SK-N-SH (cell line): ENCODE data around the gene PSME2. TPM values are rescaled to one million over a fixed set of nuclear protein-coding genes. Genes with fewer than 3 reads are reported as not detected.

ENCODE experiments used
- CTCF ChIA-PET: fragments of 300-600, 350-600 bp; formaldehyde crosslinking; extraction: SDS; loops from one replicate; lab custom pipeline; 2021; lab: Yijun Ruan, JAX
- POLR2A ChIA-PET: fragments of 350-600 bp; sonication (Branson Sonifier 250); formaldehyde crosslinking; extraction: SDS; loops from one replicate; lab custom pipeline; 2020; ENCODE audit warnings: antibody characterized with exemption, inconsistent platforms; lab: Yijun Ruan, JAX
- DNase-seq: peaks from one replicate; pipeline ENCODE4 v3.0.0; 2012
- H2AFZ ChIP-seq: fragments of 200-600 bp; sonication (generic); 2 replicates; pipeline ENCODE4 v1.8.1; 2016; ENCODE audit warnings: antibody characterized with exemption, mild to moderate bottlenecking, low read depth
- H3F3A ChIP-seq: fragments of 200-600 bp; sonication (generic); replicated peaks from 2 replicates; pipeline ENCODE3; 2016; ENCODE audit warnings: antibody characterized with exemption, mild to moderate bottlenecking; ENCODE audit not compliant: insufficient read depth
- H3K27ac ChIP-seq, 2 experiments: fragments of 200-500 bp in 1 of 2; fragments of 200-600 bp in 1 of 2; sonication (Bioruptor generic) in 1 of 2; sonication (generic), shearing (Covaris generic) in 1 of 2; 2 replicates each; pipeline versions ENCODE4 v1.5.1 to v1.6.1; 2014 to 2016; ENCODE audit warnings: low read depth in 2 of 2, inconsistent platforms in 1 of 2, low read length in 1 of 2, mild to moderate bottlenecking in 1 of 2, mixed read lengths in 1 of 2
- H3K27me3 ChIP-seq: fragments of 200-600 bp; sonication (generic), shearing (Covaris generic); 2 replicates; pipeline ENCODE4 v1.6.1; 2016; ENCODE audit warnings: mixed run types; ENCODE audit not compliant: insufficient read depth
- H3K36me3 ChIP-seq, 2 experiments: fragments of 200-500 bp in 1 of 2; fragments of 200-600 bp in 1 of 2; sonication (Bioruptor generic) in 1 of 2; sonication (generic) in 1 of 2; replicated peaks in 1 of 2; 2 replicates each; pipeline versions ENCODE3 to v1.5.1; 2014 to 2016; ENCODE audit warnings: low read length in 1 of 2, mild to moderate bottlenecking in 1 of 2; ENCODE audit not compliant: insufficient read depth in 2 of 2, control insufficient read depth in 1 of 2
- H3K4me1 ChIP-seq, 2 experiments: fragments of 200-500 bp in 1 of 2; fragments of 200-600 bp in 1 of 2; sonication (Bioruptor generic) in 1 of 2; sonication (generic), shearing (Covaris generic) in 1 of 2; 2 replicates each; pipeline versions ENCODE4 v1.5.1 to v1.6.1; 2014 to 2016; ENCODE audit warnings: low read depth in 1 of 2, low read length in 1 of 2, mixed run types in 1 of 2; ENCODE audit not compliant: insufficient read depth in 2 of 2, control insufficient read depth in 1 of 2
- H3K4me2 ChIP-seq: fragments of 200-600 bp; sonication (generic), shearing (Covaris generic); 2 replicates; pipeline ENCODE4 v1.6.1; 2017; ENCODE audit warnings: mixed run types
- H3K4me3 ChIP-seq, 2 experiments: fragments of 200-500 bp in 1 of 2; fragments of 200-600 bp in 1 of 2; sonication (Bioruptor generic) in 1 of 2; sonication (generic), shearing (Covaris generic) in 1 of 2; 2 replicates each; pipeline versions ENCODE4 v1.5.1 to v1.8.1; 2014 to 2016; ENCODE audit warnings: low read depth in 2 of 2, inconsistent platforms in 1 of 2, low read length in 1 of 2, mild to moderate bottlenecking in 1 of 2, mixed read lengths in 1 of 2, moderate library complexity in 1 of 2
- H3K79me2 ChIP-seq: fragments of 200-600 bp; sonication (generic); 2 replicates; pipeline ENCODE4 v1.8.1; 2017; ENCODE audit warnings: mild to moderate bottlenecking; ENCODE audit not compliant: insufficient read depth
- H3K9ac ChIP-seq: fragments of 200-600 bp; sonication (generic); 2 replicates; pipeline ENCODE4 v1.6.1; 2017; ENCODE audit warnings: mixed run types
- H3K9me2 ChIP-seq: fragments of 200-600 bp; sonication (generic); 2 replicates; pipeline ENCODE4 v1.6.1; 2017; ENCODE audit warnings: mixed run types
- H3K9me3 ChIP-seq: fragments of 200-600 bp; sonication (generic); 2 replicates; pipeline ENCODE4 v1.6.1; 2017; ENCODE audit warnings: mixed run types, mild to moderate bottlenecking, moderate library complexity
- H4K20me1 ChIP-seq: fragments of 200-600 bp; sonication (generic); 2 replicates; pipeline ENCODE4 v1.6.1; 2017; ENCODE audit warnings: mild to moderate bottlenecking, mixed run types; ENCODE audit not compliant: insufficient read depth
- EP300 ChIP-seq, 2 experiments: IDR thresholded peaks; 2 replicates each; pipeline versions ENCODE4 v1.4.0 to v1.6.1; 2012; ENCODE audit warnings: borderline replicate concordance in 1 of 2, low read depth in 1 of 2, low read length in 1 of 2
- FOXJ3 ChIP-seq: sonication (generic); formaldehyde crosslinking; IDR thresholded peaks from 2 replicates; pipeline ENCODE4 v1.5.1; 2020; ENCODE audit warnings: mild to moderate bottlenecking, missing genetic modification reagents
- FOXM1 ChIP-seq: IDR thresholded peaks from 2 replicates; pipeline ENCODE4 v1.4.0; 2012; ENCODE audit warnings: low read depth, mild to moderate bottlenecking
- JUND ChIP-seq: IDR thresholded peaks from 2 replicates; pipeline ENCODE4 v1.4.0; 2012
- NFIC ChIP-seq: IDR thresholded peaks from 2 replicates; pipeline ENCODE4 v1.4.0; 2012; ENCODE audit warnings: borderline replicate concordance
- NRF1 ChIP-seq: IDR thresholded peaks from 2 replicates; pipeline ENCODE4 v1.6.1; 2012; ENCODE audit warnings: low read depth, mild to moderate bottlenecking, low read length
- RAD21 ChIP-seq: IDR thresholded peaks from 2 replicates; pipeline ENCODE4 v1.6.1; 2012; ENCODE audit warnings: mild to moderate bottlenecking, low read length
- RFX5 ChIP-seq: IDR thresholded peaks from 2 replicates; pipeline ENCODE4 v1.6.1; 2012; ENCODE audit warnings: mild to moderate bottlenecking, improper control_type of control experiment, low read length
- RXRA ChIP-seq: IDR thresholded peaks from 2 replicates; pipeline ENCODE4 v1.4.0; 2012; ENCODE audit warnings: low read depth, mild to moderate bottlenecking, borderline replicate concordance
- SMC3 ChIP-seq: IDR thresholded peaks from 2 replicates; pipeline ENCODE4 v1.6.1; 2012; ENCODE audit warnings: low read depth, low read length, improper control_type of control experiment
- YY1 ChIP-seq: IDR thresholded peaks from 2 replicates; pipeline ENCODE4 v1.4.0; 2012; ENCODE audit warnings: low read depth, mild to moderate bottlenecking
- WGBS: methylation state at CpG from one replicate; pipeline ENCODE4 v1.1.6; 2017; ENCODE audit warnings: low lambda C conversion rate; 5-methylcytosine and 5-hydroxymethylcytosine counted together
- polyA plus RNA-seq, 3 experiments: library from polyadenylated mRNA; depleted of rRNA; stranded (reverse); fragments of >200 nt; gene quantifications; 2 replicates each; pipeline ENCODE4 v1.2.3, GENCODE V29; 2012
- TF ChIP-seq, protein P1 (sequence below): IDR thresholded peaks from 2 replicates; pipeline ENCODE4 v1.4.0; 2012; ENCODE audit warnings: low read depth, borderline replicate concordance
- TF ChIP-seq, protein P2 (sequence below): IDR thresholded peaks from 2 replicates; pipeline ENCODE4 v1.4.0; 2012; ENCODE audit warnings: low read depth, borderline replicate concordance
- TF ChIP-seq, protein P3 (sequence below): fragments of 150-350 bp; IDR thresholded peaks from 2 replicates; pipeline ENCODE4 v1.6.1; 2016; ENCODE audit warnings: mild to moderate bottlenecking, low read depth, low read length
- TF ChIP-seq, protein P4 (sequence below): IDR thresholded peaks from 2 replicates; pipeline ENCODE4 v1.4.0; 2012; ENCODE audit warnings: low read depth
- TF ChIP-seq, protein P5 (sequence below): IDR thresholded peaks from 2 replicates; pipeline ENCODE4; 2012
- TF ChIP-seq, protein P6 (sequence below): IDR thresholded peaks from 2 replicates; pipeline ENCODE4 v1.6.1; 2012; ENCODE audit warnings: mild to moderate bottlenecking, low read depth, low read length, moderate library complexity
- TF ChIP-seq, protein P7 (sequence below): fragments of 150-350 bp; IDR thresholded peaks from 2 replicates; pipeline ENCODE4 v1.6.1; 2017; ENCODE audit warnings: antibody characterized with exemption, low read length, low read depth, borderline replicate concordance

Gene PSME2
- polyA plus RNA-seq, 1 of the 3 experiments (the other 2 are of a cell fraction) = 147 TPM

DNA sequence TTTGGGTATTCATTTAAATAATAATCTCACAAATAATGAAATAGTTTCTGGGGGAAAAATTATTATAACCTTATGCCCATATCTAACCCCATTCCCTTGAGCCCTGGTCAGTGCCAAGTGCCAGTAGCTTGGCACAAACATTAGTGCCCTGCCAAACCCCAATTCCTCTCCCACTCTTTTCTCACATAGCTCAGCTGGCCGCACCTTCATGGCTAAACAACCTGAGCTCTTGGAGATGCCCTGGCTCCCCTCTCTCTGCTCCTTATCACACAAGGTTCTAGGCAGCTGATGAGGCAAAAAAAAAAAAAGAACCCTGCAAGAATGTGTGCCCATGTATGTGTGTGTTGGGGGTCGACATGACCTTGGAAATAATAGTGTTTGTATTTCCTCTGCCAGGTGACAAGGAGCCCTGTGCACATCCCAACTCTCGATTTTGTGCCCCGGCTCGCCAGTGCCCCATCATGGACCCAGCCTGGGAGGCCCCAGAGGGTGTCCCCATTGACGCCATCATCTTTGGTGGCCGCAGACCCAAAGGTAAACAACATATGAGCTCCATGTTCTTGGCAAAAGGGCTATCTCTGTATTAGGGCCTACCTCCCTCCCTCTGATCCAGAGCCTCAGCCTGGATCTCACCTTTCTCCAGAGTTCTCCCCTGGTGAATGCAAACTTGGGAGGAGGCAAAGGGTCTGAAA is 43.9 kb downstream of the PSME2 start:
- H4K20me1 ChIP-seq = no peaks in the 10 kb centered on the region
- H3K9me3 ChIP-seq = no peaks in the 10 kb centered on the region
- H3K79me2 ChIP-seq = no peaks in the 10 kb centered on the region
- no peak overlapping the region for H3K9ac ChIP-seq
- WGBS = 91% methylated on average over 5 of the region's 7 CpGs
- ChIA-PET POLR2A (interaction anchor here (0.6 to 1.6 kb wide), 4 partner anchors 12 to 58 kb away, joined by 3 to 5 read pairs (median 4); partner anchors contain the start of genes CARMIL3, DCAF11, IRF9 and NRL), CTCF (interaction anchor here (9.9 to 25.4 kb wide), 2 partner anchors 8 to 37 kb away, joined by 219 to 1159 read pairs; partner anchors contain the start of genes CARMIL3, CPNE6 and PCK2)
- no peak overlapping the region for H3K4me2 ChIP-seq
- DNase-seq = no peak
- no peak overlapping the region for H3K27ac ChIP-seq
- no peaks in the 10 kb centered on the region; a peak in 1 of 4 replicates for H3K4me1 ChIP-seq
- no peaks in the 10 kb centered on the region for H3K27me3 ChIP-seq
- no peaks in the 10 kb centered on the region for H3F3A ChIP-seq
- H3K36me3 ChIP-seq = peaks cover 3 to 23% of the 10 kb centered on the region in 2 experiments
- H2AFZ ChIP-seq = no peak overlapping the region
- no peak overlapping the region for H3K4me3 ChIP-seq
- no peaks in the 10 kb centered on the region for H3K9me2 ChIP-seq
- TF ChIP-seq NRF1 = no peak
- TF ChIP-seq FOXJ3 (CRISPR knock-in tag) = no peak
- TF ChIP-seq, protein P1, sequence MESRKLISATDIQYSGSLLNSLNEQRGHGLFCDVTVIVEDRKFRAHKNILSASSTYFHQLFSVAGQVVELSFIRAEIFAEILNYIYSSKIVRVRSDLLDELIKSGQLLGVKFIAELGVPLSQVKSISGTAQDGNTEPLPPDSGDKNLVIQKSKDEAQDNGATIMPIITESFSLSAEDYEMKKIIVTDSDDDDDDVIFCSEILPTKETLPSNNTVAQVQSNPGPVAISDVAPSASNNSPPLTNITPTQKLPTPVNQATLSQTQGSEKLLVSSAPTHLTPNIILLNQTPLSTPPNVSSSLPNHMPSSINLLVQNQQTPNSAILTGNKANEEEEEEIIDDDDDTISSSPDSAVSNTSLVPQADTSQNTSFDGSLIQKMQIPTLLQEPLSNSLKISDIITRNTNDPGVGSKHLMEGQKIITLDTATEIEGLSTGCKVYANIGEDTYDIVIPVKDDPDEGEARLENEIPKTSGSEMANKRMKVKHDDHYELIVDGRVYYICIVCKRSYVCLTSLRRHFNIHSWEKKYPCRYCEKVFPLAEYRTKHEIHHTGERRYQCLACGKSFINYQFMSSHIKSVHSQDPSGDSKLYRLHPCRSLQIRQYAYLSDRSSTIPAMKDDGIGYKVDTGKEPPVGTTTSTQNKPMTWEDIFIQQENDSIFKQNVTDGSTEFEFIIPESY = no peak
- TF ChIP-seq, protein P2, sequence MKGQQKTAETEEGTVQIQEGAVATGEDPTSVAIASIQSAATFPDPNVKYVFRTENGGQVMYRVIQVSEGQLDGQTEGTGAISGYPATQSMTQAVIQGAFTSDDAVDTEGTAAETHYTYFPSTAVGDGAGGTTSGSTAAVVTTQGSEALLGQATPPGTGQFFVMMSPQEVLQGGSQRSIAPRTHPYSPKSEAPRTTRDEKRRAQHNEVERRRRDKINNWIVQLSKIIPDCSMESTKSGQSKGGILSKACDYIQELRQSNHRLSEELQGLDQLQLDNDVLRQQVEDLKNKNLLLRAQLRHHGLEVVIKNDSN = no peak
- TF ChIP-seq FOXM1 = no peak
- TF ChIP-seq, protein P3, sequence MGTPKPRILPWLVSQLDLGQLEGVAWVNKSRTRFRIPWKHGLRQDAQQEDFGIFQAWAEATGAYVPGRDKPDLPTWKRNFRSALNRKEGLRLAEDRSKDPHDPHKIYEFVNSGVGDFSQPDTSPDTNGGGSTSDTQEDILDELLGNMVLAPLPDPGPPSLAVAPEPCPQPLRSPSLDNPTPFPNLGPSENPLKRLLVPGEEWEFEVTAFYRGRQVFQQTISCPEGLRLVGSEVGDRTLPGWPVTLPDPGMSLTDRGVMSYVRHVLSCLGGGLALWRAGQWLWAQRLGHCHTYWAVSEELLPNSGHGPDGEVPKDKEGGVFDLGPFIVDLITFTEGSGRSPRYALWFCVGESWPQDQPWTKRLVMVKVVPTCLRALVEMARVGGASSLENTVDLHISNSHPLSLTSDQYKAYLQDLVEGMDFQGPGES = no peak
- TF ChIP-seq, protein P4, sequence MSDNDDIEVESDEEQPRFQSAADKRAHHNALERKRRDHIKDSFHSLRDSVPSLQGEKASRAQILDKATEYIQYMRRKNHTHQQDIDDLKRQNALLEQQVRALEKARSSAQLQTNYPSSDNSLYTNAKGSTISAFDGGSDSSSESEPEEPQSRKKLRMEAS = no peak
- TF ChIP-seq JUND = no peak
- no peak for TF ChIP-seq EP300 (IDR thresholded peaks at IDR 0.05; ENCODE audit: borderline replicate concordance in 1 of 2, low read depth in 1 of 2, low read length in 1 of 2)
- TF ChIP-seq, protein P5, sequence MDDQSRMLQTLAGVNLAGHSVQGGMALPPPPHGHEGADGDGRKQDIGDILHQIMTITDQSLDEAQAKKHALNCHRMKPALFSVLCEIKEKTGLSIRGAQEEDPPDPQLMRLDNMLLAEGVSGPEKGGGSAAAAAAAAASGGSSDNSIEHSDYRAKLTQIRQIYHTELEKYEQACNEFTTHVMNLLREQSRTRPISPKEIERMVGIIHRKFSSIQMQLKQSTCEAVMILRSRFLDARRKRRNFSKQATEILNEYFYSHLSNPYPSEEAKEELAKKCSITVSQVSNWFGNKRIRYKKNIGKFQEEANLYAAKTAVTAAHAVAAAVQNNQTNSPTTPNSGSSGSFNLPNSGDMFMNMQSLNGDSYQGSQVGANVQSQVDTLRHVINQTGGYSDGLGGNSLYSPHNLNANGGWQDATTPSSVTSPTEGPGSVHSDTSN = no peak
- no peak for TF ChIP-seq RFX5
- TF ChIP-seq RAD21 = no peak
- TF ChIP-seq NFIC = no peak
- no peak for TF ChIP-seq SMC3
- TF ChIP-seq, protein P6, sequence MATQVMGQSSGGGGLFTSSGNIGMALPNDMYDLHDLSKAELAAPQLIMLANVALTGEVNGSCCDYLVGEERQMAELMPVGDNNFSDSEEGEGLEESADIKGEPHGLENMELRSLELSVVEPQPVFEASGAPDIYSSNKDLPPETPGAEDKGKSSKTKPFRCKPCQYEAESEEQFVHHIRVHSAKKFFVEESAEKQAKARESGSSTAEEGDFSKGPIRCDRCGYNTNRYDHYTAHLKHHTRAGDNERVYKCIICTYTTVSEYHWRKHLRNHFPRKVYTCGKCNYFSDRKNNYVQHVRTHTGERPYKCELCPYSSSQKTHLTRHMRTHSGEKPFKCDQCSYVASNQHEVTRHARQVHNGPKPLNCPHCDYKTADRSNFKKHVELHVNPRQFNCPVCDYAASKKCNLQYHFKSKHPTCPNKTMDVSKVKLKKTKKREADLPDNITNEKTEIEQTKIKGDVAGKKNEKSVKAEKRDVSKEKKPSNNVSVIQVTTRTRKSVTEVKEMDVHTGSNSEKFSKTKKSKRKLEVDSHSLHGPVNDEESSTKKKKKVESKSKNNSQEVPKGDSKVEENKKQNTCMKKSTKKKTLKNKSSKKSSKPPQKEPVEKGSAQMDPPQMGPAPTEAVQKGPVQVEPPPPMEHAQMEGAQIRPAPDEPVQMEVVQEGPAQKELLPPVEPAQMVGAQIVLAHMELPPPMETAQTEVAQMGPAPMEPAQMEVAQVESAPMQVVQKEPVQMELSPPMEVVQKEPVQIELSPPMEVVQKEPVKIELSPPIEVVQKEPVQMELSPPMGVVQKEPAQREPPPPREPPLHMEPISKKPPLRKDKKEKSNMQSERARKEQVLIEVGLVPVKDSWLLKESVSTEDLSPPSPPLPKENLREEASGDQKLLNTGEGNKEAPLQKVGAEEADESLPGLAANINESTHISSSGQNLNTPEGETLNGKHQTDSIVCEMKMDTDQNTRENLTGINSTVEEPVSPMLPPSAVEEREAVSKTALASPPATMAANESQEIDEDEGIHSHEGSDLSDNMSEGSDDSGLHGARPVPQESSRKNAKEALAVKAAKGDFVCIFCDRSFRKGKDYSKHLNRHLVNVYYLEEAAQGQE = no peak
- TF ChIP-seq RXRA = no peak
- TF ChIP-seq, protein P7, sequence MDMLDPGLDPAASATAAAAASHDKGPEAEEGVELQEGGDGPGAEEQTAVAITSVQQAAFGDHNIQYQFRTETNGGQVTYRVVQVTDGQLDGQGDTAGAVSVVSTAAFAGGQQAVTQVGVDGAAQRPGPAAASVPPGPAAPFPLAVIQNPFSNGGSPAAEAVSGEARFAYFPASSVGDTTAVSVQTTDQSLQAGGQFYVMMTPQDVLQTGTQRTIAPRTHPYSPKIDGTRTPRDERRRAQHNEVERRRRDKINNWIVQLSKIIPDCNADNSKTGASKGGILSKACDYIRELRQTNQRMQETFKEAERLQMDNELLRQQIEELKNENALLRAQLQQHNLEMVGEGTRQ = no peak
- TF ChIP-seq YY1 = no peak
